Gastroesophageal sphincter (tissue), 4 donors: ENCODE data around the gene MTG2. TPM values are rescaled to one million over a fixed set of nuclear protein-coding genes. Genes with fewer than 3 reads are reported as not detected.

Experiments used
- ATAC-seq: fragments of 150-250 bp; one replicate; pipeline ENCODE4 v1.9.1; 2016; ENCODE audit warnings: mild to moderate bottlenecking, moderate library complexity
- H3K27ac ChIP-seq, 4 donors: fragments of 200-600 bp; sonication (generic) in 3 of 4; 1 replicate in 3 of 4; 2 replicates in 1 of 4; pipeline ENCODE4 v1.5.1; 2016 to 2019
- H3K27me3 ChIP-seq: fragments of 200-600 bp; sonication (generic); one replicate; pipeline ENCODE4 v1.5.1; 2019
- H3K36me3 ChIP-seq, 2 donors: fragments of 200-600 bp; sonication (generic); one replicate each; pipeline ENCODE4 v1.5.1; 2019; ENCODE audit warnings: control low read depth in 1 of 2
- H3K4me1 ChIP-seq, 3 donors: fragments of 200-600 bp; sonication (generic); 1 replicate in 2 of 3; 2 replicates in 1 of 3; pipeline ENCODE4 v1.5.1; 2016 to 2019; ENCODE audit warnings: control low read depth in 2 of 3
- H3K4me3 ChIP-seq, 2 donors: fragments of 200-600 bp; sonication (generic); one replicate each; pipeline ENCODE4 v1.5.1; 2019; ENCODE audit warnings: mild to moderate bottlenecking in 1 of 2, moderate library complexity in 1 of 2
- H3K9me3 ChIP-seq, 3 donors: fragments of 200-600 bp; sonication (generic); one replicate each; pipeline ENCODE4 v1.5.1; 2017 to 2019; ENCODE audit warnings: control low read depth in 2 of 3
- CTCF ChIP-seq, 4 experiments: fragments of 200-600 bp in 2 of 4; fragments of 450-650 bp in 2 of 4; sonication (generic) in 1 of 4; IDR thresholded peaks; one replicate each; pipeline ENCODE4 v1.5.1; 2017 to 2019; ENCODE audit warnings: antibody characterized with exemption in 4 of 4, mild to moderate bottlenecking in 2 of 4, moderate library complexity in 2 of 4
- EP300 ChIP-seq: sonication (generic); formaldehyde crosslinking; IDR thresholded peaks from one replicate; pipeline ENCODE4 v1.6.1; 2017; ENCODE audit warnings: antibody characterized with exemption, mild to moderate bottlenecking
- POLR2A ChIP-seq, 2 donors: fragments of 450-650 bp; IDR thresholded peaks; one replicate each; pipeline ENCODE4 v1.6.1; 2017; ENCODE audit warnings: antibody characterized with exemption in 2 of 2, mild to moderate bottlenecking in 2 of 2, moderate library complexity in 1 of 2
- POLR2AphosphoS5 ChIP-seq: sonication (generic); formaldehyde crosslinking; IDR thresholded peaks from one replicate; pipeline ENCODE4 v1.6.1; 2017; ENCODE audit warnings: antibody characterized with exemption
- WGBS, 2 donors: methylation state at CpG; one replicate each; pipeline ENCODE4 v1.1.5; 2018; ENCODE audit warnings: low coverage in 1 of 2; 5-methylcytosine and 5-hydroxymethylcytosine counted together
- total RNA-seq, 4 donors: library from RNA; depleted of rRNA; stranded (reverse); fragments of >200 nt; gene quantifications; one replicate each; pipeline ENCODE4 v1.1.0, GENCODE V29; 2016

Gene MTG2
- total RNA-seq, 4 donors from 2014 or later: 23.7 to 31.3 (median 30.2) TPM

- peaks cover 0 to 21% of the 10 kb centered on the region in 2 donors for H3K36me3 ChIP-seq
- H3K9me3 ChIP-seq: no peaks in the 10 kb centered on the region
- ATAC-seq: no peak
- no peak overlapping the region for H3K27ac ChIP-seq
- 64% methylated on average over 4 of the region's 24 CpGs; no CpG with 5 or more reads in 1 of the 2 donors for WGBS, 2 donors
- TF ChIP-seq POLR2A (IDR thresholded peaks at IDR 0.05) (no peak), EP300 (no peak), CTCF (IDR thresholded peaks at IDR 0.05) (no peak), POLR2AphosphoS5 (no peak)
- peaks cover 0 to 53% (median 10%) of the 10 kb centered on the region in 3 donors for H3K4me1 ChIP-seq
- H3K4me3 ChIP-seq: no peak overlapping the region
- no peaks in the 10 kb centered on the region for H3K27me3 ChIP-seq
Observed at GRCh38 chr20:62149532-62150309, 33.1 kb upstream of the MTG2 start.

- no peak for ATAC-seq
- Histone ChIP-seq H3K4me1 (peaks cover 0 to 48% (median 8%) of the 10 kb centered on the region in 3 donors), H3K36me3 (peaks cover 0 to 26% of the 10 kb centered on the region in 2 donors), H3K27me3 (no peaks in the 10 kb centered on the region), H3K4me3 (no peak overlapping the region), H3K27ac (no peak overlapping the region), H3K9me3 (no peaks in the 10 kb centered on the region)
- 95% methylated on average over 11 of the region's 11 CpGs; no CpG with 5 or more reads in 1 of the 2 donors for WGBS, 2 donors
- TF ChIP-seq POLR2AphosphoS5 (no peak), POLR2A (IDR thresholded peaks at IDR 0.05) (no peak), CTCF (IDR thresholded peaks at IDR 0.05) (no peak), EP300 (no peak)
Observed at GRCh38 chr20:62150310-62150575, 32.6 kb upstream of the MTG2 start.

GRCh38 chr20:62151225-62151624 is 31.6 kb upstream of the MTG2 start:
- WGBS, 2 donors: 66 to 94% methylated on average over 2 to 4 of the region's 11 CpGs
- H3K36me3 ChIP-seq: peaks cover 0 to 36% of the 10 kb centered on the region in 2 donors
- H3K4me1 ChIP-seq: peaks cover 0 to 41% (median 3%) of the 10 kb centered on the region in 3 donors
- ATAC-seq: no peak
- no peak overlapping the region for H3K4me3 ChIP-seq
- H3K27ac ChIP-seq: no peak overlapping the region
- H3K27me3 ChIP-seq: no peaks in the 10 kb centered on the region
- H3K9me3 ChIP-seq: no peaks in the 10 kb centered on the region
- TF ChIP-seq CTCF (IDR thresholded peaks at IDR 0.05) (no peak), POLR2AphosphoS5 (no peak), EP300 (no peak), POLR2A (IDR thresholded peaks at IDR 0.05) (no peak)

- H3K27ac ChIP-seq: no peak overlapping the region
- H3K4me1 ChIP-seq: peaks cover 0 to 41% (median 3%) of the 10 kb centered on the region in 3 donors
- ATAC-seq: no peak
- H3K9me3 ChIP-seq: no peaks in the 10 kb centered on the region
- WGBS, 2 donors: 60 to 77% methylated on average over 1 to 12 of the region's 23 CpGs
- TF ChIP-seq POLR2A (IDR thresholded peaks at IDR 0.05) (no peak), EP300 (no peak), POLR2AphosphoS5 (no peak), CTCF (IDR thresholded peaks at IDR 0.05) (no peak)
- peaks cover 0 to 37% of the 10 kb centered on the region in 2 donors for H3K36me3 ChIP-seq
- H3K27me3 ChIP-seq: no peaks in the 10 kb centered on the region
- no peak overlapping the region for H3K4me3 ChIP-seq
Observed at GRCh38 chr20:62151835-62152364, 30.9 kb upstream of the MTG2 start.
